ENCODE measurements around the gene IQCM. TPM values are rescaled to one million over a fixed set of nuclear protein-coding genes. Genes with fewer than 3 reads are reported as not detected.

IQCM gene
- polyA plus RNA-seq, 4 donors, result 0.21 TPM; not detected in 3

GRCh38 chr4:149713031-149713430 is 102.6 kb downstream of the IQCM start:
- DNase-seq (ENCODE audit: low read depth in 4 of 4, low spot score in 3 of 4), result no peak

GRCh38 chr4:149711593-149712365 is 103.9 kb downstream of the IQCM start:
- DNase-seq (ENCODE audit: low read depth in 4 of 4, low spot score in 3 of 4), result no peak

- no peak for DNase-seq (ENCODE audit: low read depth in 4 of 4, low spot score in 3 of 4)
Measured at GRCh38 chr4:149709640-149710039, 106.0 kb downstream of the IQCM start.

GRCh38 chr4:149708513-149709130 is 107.0 kb downstream of the IQCM start:
- no peak for DNase-seq (ENCODE audit: low read depth in 4 of 4, low spot score in 3 of 4)

DNA sequence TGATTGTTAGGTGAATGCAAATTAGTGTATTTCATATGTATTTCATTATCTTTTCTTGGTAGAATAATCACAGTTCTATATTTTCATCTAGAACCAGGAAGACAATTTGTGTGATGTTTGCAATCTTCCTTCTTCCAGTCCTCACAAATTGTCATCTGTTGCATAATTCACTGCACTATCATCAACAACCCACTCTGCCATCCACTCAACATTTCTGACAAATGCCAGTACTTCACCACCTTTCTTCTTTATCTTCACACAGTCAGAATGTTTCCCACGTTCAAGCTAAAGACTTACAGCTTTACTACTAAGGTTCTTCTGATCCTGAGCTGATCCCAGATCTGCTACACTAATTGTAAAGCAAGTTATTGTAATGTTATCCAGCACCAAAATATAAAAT is 107.8 kb downstream of the IQCM start:
- no peak for DNase-seq (ENCODE audit: low read depth in 4 of 4, low spot score in 3 of 4)

DNA sequence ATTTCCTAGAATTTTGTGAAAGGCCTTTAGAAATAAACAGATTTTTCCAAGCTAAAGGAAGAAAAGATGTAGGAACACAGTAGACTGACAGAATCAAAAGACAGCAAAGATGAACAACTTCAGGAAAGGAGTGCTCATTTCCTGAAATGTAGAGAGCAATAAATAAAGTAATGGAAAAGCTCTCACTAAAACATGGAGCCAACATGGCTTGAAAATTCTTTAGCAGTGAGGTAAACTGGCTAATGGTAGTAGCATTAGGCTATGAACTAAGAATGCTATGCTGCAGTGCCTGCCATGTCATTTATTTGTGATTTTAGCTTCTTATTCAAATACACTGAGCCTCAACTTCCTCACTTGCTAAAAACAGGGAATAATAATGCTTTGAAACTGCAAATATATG is 108.7 kb downstream of the IQCM start:
- no peak for DNase-seq (ENCODE audit: low read depth in 4 of 4, low spot score in 3 of 4)

- DNase-seq (ENCODE audit: low read depth in 4 of 4, low spot score in 3 of 4), result no peak
Measured at GRCh38 chr4:149702414-149703293, 113.0 kb downstream of the IQCM start.

- DNase-seq (ENCODE audit: low read depth in 4 of 4, low spot score in 3 of 4), result no peak
Measured at GRCh38 chr4:149701435-149702156, 114.0 kb downstream of the IQCM start.

GRCh38 chr4:149700272-149700671 is 115.4 kb downstream of the IQCM start:
- no peak for DNase-seq (ENCODE audit: low read depth in 4 of 4, low spot score in 3 of 4)

DNA sequence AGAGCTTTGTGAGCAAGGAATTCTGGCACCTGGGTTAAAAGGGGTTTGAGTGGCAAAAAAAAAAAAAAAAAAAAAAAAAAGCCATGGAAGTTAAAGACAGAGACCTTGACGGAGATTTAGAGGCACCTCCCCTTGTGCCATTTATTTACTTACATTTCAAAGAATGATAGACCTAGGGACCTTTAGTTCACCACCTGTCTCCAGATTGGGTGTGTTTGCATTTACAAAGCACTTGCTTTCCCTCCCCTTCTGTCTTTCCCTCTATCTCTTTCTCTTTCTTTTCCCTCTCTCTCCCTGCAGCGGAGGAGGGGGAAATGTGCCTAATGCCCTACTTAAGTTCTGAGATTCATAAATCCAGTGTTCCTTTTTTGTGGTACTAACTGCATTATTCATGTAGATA is 116.0 kb downstream of the IQCM start:
- no peak for DNase-seq (ENCODE audit: low read depth in 4 of 4, low spot score in 3 of 4)

DNA sequence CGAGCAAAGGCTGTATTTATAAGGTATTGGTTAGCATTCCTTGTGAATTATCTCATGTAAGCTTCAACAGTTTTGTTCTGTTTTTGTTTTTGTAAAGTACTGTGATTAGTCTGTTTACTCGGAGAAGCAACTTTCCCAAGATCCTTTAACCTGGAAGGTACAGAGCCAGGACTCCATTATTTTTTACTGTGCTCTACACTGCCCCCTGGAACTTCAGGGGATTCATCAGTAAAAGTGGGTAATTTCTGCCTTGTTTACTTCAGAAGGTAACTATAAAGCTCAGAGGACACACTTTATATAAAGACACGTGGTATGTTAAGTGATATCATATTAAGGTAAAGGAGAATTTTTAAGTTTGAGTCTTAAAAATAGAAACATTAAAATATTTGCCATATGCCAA is 124.9 kb downstream of the IQCM start:
- no peak for DNase-seq (ENCODE audit: low read depth in 4 of 4, low spot score in 3 of 4)

GRCh38 chr4:149684516-149684915 is 131.1 kb downstream of the IQCM start:
- DNase-seq (ENCODE audit: low read depth in 4 of 4, low spot score in 3 of 4), result no peak

- no peak for DNase-seq (ENCODE audit: low read depth in 4 of 4, low spot score in 3 of 4)
Measured at GRCh38 chr4:149676076-149676475, 139.6 kb downstream of the IQCM start.

- DNase-seq (ENCODE audit: low read depth in 4 of 4, low spot score in 3 of 4), result no peak
Measured at GRCh38 chr4:149645790-149646189, 169.9 kb downstream of the IQCM start.

DNA sequence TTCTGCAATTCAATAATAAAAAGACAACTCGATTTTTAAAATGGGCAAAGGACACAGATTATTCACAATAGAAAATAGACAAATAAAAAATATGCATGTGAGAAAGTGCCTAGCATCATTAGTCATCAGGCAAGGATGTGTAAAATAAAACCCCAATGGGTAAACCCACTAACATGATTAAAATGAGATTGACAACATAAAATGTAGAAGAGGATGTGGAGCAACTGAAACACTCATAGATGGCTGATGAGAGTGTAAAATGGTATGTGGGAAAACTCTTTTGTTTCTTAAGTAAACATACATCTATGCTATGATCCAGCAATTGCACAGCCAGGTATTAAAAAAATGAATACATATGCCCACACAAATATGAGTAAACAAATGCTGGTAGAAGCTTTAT is 177.6 kb downstream of the IQCM start:
- DNase-seq (ENCODE audit: low read depth in 4 of 4, low spot score in 3 of 4), result no peak

GRCh38 chr4:149634368-149634767 is 181.3 kb downstream of the IQCM start:
- no peak for DNase-seq (ENCODE audit: low read depth in 4 of 4, low spot score in 3 of 4)

GRCh38 chr4:149631629-149632028 is 184.0 kb downstream of the IQCM start:
- DNase-seq (ENCODE audit: low read depth in 4 of 4, low spot score in 3 of 4), result no peak

GRCh38 chr4:149630064-149630463 is 185.6 kb downstream of the IQCM start:
- no peak for DNase-seq (ENCODE audit: low read depth in 4 of 4, low spot score in 3 of 4)

DNA sequence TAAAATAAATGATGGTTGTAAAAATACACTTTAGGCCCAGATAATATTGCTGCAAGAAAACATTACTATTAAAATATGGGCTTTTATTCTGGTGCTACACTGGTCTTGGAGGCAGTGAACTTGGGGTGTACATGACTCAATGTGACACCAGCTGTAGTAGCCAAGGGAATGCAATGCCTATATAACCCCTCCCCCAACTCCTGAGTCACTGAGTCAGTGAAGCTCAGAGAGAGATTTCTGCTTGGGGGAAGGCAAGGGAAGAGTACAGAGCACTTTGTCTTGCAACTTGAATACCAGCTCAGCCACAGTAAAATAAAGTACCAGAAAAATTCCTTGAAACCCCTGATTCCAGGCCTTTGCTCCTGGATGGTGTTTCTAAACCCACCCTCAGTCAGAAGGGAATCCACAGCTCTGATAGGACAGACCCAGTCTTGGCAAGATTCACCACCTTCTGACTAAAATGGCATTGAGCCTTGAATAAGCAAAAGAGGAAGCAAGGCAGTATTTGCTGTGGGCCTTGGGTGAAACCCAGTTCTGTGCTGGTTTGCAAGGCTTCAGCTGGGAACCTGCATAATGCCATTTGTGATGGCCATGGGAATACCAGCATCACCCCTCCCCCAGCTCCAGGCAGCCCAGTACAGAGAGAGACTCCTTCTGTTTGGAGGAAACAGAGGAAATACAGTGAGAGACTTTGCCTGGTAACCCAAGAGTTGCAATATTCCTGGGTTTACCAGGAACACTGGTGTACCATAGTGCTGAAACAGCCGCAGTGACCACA is 209.9 kb downstream of the IQCM start:
- no peak for DNase-seq (ENCODE audit: low read depth in 4 of 4, low spot score in 3 of 4)

DNA sequence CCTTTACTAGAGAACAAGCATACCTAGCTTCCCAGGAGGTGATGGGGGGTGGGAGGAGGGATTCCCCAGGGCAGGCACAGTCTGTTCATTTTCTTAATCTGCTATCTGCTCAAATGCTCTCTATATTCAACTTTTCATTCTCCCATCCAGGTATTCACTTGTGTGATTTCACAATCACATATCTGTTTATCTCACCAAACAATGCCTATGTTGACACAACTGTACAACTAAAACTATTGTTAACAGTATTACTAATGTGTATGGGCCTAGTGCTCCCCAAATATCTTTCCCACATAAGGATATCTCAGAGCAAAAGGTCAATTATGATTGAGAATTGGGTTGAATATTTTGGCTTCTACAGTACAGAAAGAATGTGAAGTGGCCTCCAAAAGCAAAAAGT is 210.8 kb downstream of the IQCM start:
- no peak for DNase-seq (ENCODE audit: low read depth in 4 of 4, low spot score in 3 of 4)
